OCI-LY7 (cell line): ENCODE data around the gene SMC6. TPM values are rescaled to one million over a fixed set of nuclear protein-coding genes. Genes with fewer than 3 reads are reported as not detected.

Source experiments
- BruUV-seq: library from RNA; stranded (reverse); fragments of 400-500 nt; replicated peaks from 2 replicates; lab custom pipeline; 2021; lab: Mats Ljungman, UMichigan
- CTCF ChIA-PET: fragments of 300-600 bp; sonication (Branson Sonifier 250); formaldehyde crosslinking; loops from one replicate; lab custom pipeline; 2022; ENCODE audit warnings: antibody characterized with exemption; ENCODE audit not compliant: unreplicated experiment; lab: Charles Lee
- POLR2A ChIA-PET: fragments of 300-600 bp; sonication (Branson Sonifier 250); formaldehyde crosslinking; loops from one replicate; lab custom pipeline; 2022; ENCODE audit warnings: antibody characterized with exemption; lab: Charles Lee
- DNase-seq: peaks from one replicate; pipeline ENCODE4 v3.0.0-alpha.2; 2015; ENCODE audit warnings: low spot score
- H2AFZ ChIP-seq: fragments of 200-600 bp; sonication (generic), shearing (Covaris generic); 2 replicates; pipeline ENCODE4 v1.6.1; 2014; ENCODE audit warnings: mild to moderate bottlenecking, antibody characterized with exemption, low read length, moderate library complexity
- H3K27ac ChIP-seq: fragments of 200-600 bp; sonication (generic); 2 replicates; pipeline ENCODE4 v1.5.1; 2014; ENCODE audit warnings: mixed run types, low read depth, mild to moderate bottlenecking, moderate library complexity, low read length, inconsistent platforms; ENCODE audit not compliant: poor library complexity, severe bottlenecking
- H3K36me3 ChIP-seq: fragments of 200-600 bp; sonication (generic); 2 replicates; pipeline ENCODE4 v1.6.1; 2014; ENCODE audit warnings: mild to moderate bottlenecking, antibody characterized with exemption, low read length, moderate library complexity, mixed read lengths; ENCODE audit not compliant: insufficient read depth
- H3K4me1 ChIP-seq: fragments of 200-600 bp; sonication (generic); 2 replicates; pipeline ENCODE4 v1.5.1; 2014; ENCODE audit warnings: mild to moderate bottlenecking, low read length; ENCODE audit not compliant: insufficient read depth, poor library complexity, severe bottlenecking
- H3K4me2 ChIP-seq: fragments of 200-600 bp; sonication (generic); 2 replicates; pipeline ENCODE4 v1.6.1; 2014; ENCODE audit warnings: mild to moderate bottlenecking, low read length
- H3K4me3 ChIP-seq: fragments of 200-600 bp; sonication (generic); 2 replicates; pipeline ENCODE4 v1.5.1; 2014; ENCODE audit warnings: mild to moderate bottlenecking, low read depth, low read length; ENCODE audit not compliant: poor library complexity, severe bottlenecking
- H3K79me2 ChIP-seq: fragments of 200-600 bp; sonication (generic); 2 replicates; pipeline ENCODE4 v1.6.1; 2016; ENCODE audit warnings: low read depth, mild to moderate bottlenecking, low read length, moderate library complexity, mixed read lengths; ENCODE audit not compliant: insufficient read depth
- H3K9me2 ChIP-seq: fragments of 200-600 bp; sonication (generic); 2 replicates; pipeline ENCODE4 v1.6.1; 2016; ENCODE audit warnings: mild to moderate bottlenecking, low read length, mixed read lengths; ENCODE audit not compliant: insufficient read depth
- H3K9me3 ChIP-seq: fragments of 200-600 bp; sonication (generic); 2 replicates; pipeline ENCODE4 v1.6.1; 2014; ENCODE audit warnings: mild to moderate bottlenecking, mixed run types, low read length, mixed read lengths
- H4K20me1 ChIP-seq: fragments of 200-600 bp; sonication (generic); 2 replicates; pipeline ENCODE4 v1.6.1; 2014; ENCODE audit warnings: mild to moderate bottlenecking, antibody characterized with exemption, low read length, moderate library complexity, mixed read lengths; ENCODE audit not compliant: insufficient read depth
- CTCF ChIP-seq: fragments of 200-600 bp; sonication (generic); conservative IDR thresholded peaks from 2 replicates; pipeline ENCODE4 v1.5.1; 2014; ENCODE audit warnings: mild to moderate bottlenecking, antibody characterized with exemption, low read length, moderate library complexity, mixed read lengths
- EZH2phosphoT487 ChIP-seq: fragments of 200-600 bp; sonication (generic); IDR thresholded peaks from 2 replicates; pipeline ENCODE4 v1.6.1; 2018; ENCODE audit warnings: low read depth, borderline replicate concordance, mild to moderate bottlenecking, mixed run types, antibody characterized with exemption, low read length, moderate library complexity, mixed read lengths
- intact Hi-C: fragments of 100-400 bp; cut with micrococcal nuclease; formaldehyde crosslinking; loops from one replicate; pipeline ENCODE4 v1.10.0; 2022; ENCODE audit not compliant: unreplicated experiment
- total RNA-seq, 2 experiments: library from RNA; depleted of rRNA in 1 of 2; stranded (reverse); fragments of >200 nt in 1 of 2; shearing (Covaris generic) in 1 of 2; gene quantifications; 2 replicates each; pipeline ENCODE4 v1.2.3, GENCODE V29; 2014 to 2022

The SMC6 gene
- total RNA-seq, 2 experiments from 2014 or later = 37.0 to 62.4 TPM

- peaks cover 10% of the 10 kb centered on the region for H4K20me1 ChIP-seq
- H3K9me2 ChIP-seq = no peaks in the 10 kb centered on the region
- ChIA-PET CTCF (no interaction called here), POLR2A (interaction anchor here (0.6 to 1.0 kb wide), 4 partner anchors 12 to 59 kb away, joined by 3 to 6 read pairs (median 4); no protein-coding TSS in a partner anchor)
- no peak for DNase-seq
- no peak overlapping the region for H3K27ac ChIP-seq
- no TSS peak for BruUV-seq
- TF ChIP-seq EZH2phosphoT487 = no peak
- no peak for TF ChIP-seq CTCF
- H2AFZ ChIP-seq = no peak overlapping the region
- intact Hi-C loops = no loop called here
- peaks cover 82% of the 10 kb centered on the region for H3K36me3 ChIP-seq
- H3K4me1 ChIP-seq = peaks cover 6% of the 10 kb centered on the region
- H3K9me3 ChIP-seq = no peaks in the 10 kb centered on the region
- H3K79me2 ChIP-seq = peaks cover 81% of the 10 kb centered on the region
- no peak overlapping the region for H3K4me2 ChIP-seq
- H3K4me3 ChIP-seq = no peak overlapping the region
Observed at GRCh38 chr2:17762451-17762850, 8.8 kb upstream of the SMC6 start.

GRCh38 chr2:17759805-17760204 lies 6.2 kb upstream of the SMC6 start:
- TF ChIP-seq CTCF (no peak), EZH2phosphoT487 (no peak)
- no TSS peak for BruUV-seq
- H3K36me3 ChIP-seq = peaks cover 76% of the 10 kb centered on the region
- no peak overlapping the region for H2AFZ ChIP-seq
- peaks cover 87% of the 10 kb centered on the region for H3K79me2 ChIP-seq
- H3K27ac ChIP-seq = no peak overlapping the region
- no peaks in the 10 kb centered on the region for H3K9me2 ChIP-seq
- no peaks in the 10 kb centered on the region for H3K9me3 ChIP-seq
- no peak for DNase-seq
- POLR2A ChIA-PET = interaction anchor here (0.7 to 2.4 kb wide), 7 partner anchors 8 to 94 kb away, joined by 3 to 9 read pairs (median 4); no protein-coding TSS in a partner anchor
- intact Hi-C loops = loop anchor here (10.0 kb wide), 1 partner anchor 1105 kb away; no protein-coding TSS in a partner anchor
- H3K4me2 ChIP-seq = no peak overlapping the region
- peaks cover 24% of the 10 kb centered on the region for H3K4me1 ChIP-seq
- CTCF ChIA-PET = interaction anchor here (0.6 kb wide), 1 partner anchor 47 kb away, joined by 3 read pairs; no protein-coding TSS in a partner anchor
- H3K4me3 ChIP-seq = no peak overlapping the region
- peaks cover 34% of the 10 kb centered on the region for H4K20me1 ChIP-seq

- POLR2A ChIA-PET = interaction anchor here (0.6 kb wide), 1 partner anchor 1181 kb away, joined by 3 read pairs; no protein-coding TSS in a partner anchor
- intact Hi-C loops = loop anchor here (10.0 kb wide), 1 partner anchor 1103 kb away; no protein-coding TSS in a partner anchor
- H2AFZ ChIP-seq = no peak overlapping the region
- TF ChIP-seq CTCF (no peak), EZH2phosphoT487 (no peak)
- peaks cover 24% of the 10 kb centered on the region for H3K4me1 ChIP-seq
- H3K79me2 ChIP-seq = peaks cover 85% of the 10 kb centered on the region
- no peak overlapping the region for H3K4me3 ChIP-seq
- peaks cover 68% of the 10 kb centered on the region for H3K36me3 ChIP-seq
- BruUV-seq = no TSS peak
- no peaks in the 10 kb centered on the region for H3K9me2 ChIP-seq
- no peak for DNase-seq
- CTCF ChIA-PET = no interaction called here
- H3K27ac ChIP-seq = no peak overlapping the region
- H4K20me1 ChIP-seq = peaks cover 40% of the 10 kb centered on the region
- peak overlapping the region; percentile 88; the same call in 1 of the 2 replicates for H3K4me2 ChIP-seq
- no peaks in the 10 kb centered on the region for H3K9me3 ChIP-seq
Observed at GRCh38 chr2:17758118-17758517, 4.5 kb upstream of the SMC6 start.
